Measurements from ENCODE around the gene COMMD4.
A peak's percentile ranks its signal among the peaks of the same experiment; 100 is the strongest.
"Not testable (repeated sequence)": the region's sequence is repeated elsewhere in the genome, so short reads cannot be mapped to it uniquely, and the experiment has no call there.

The COMMD4 gene

GRCh38 chr15:75338661-75339240 lies 2.9 kb downstream of the COMMD4 start:
- no peak for DNase-seq (ENCODE audit: low read depth)
- TF ChIP-seq, protein P1, sequence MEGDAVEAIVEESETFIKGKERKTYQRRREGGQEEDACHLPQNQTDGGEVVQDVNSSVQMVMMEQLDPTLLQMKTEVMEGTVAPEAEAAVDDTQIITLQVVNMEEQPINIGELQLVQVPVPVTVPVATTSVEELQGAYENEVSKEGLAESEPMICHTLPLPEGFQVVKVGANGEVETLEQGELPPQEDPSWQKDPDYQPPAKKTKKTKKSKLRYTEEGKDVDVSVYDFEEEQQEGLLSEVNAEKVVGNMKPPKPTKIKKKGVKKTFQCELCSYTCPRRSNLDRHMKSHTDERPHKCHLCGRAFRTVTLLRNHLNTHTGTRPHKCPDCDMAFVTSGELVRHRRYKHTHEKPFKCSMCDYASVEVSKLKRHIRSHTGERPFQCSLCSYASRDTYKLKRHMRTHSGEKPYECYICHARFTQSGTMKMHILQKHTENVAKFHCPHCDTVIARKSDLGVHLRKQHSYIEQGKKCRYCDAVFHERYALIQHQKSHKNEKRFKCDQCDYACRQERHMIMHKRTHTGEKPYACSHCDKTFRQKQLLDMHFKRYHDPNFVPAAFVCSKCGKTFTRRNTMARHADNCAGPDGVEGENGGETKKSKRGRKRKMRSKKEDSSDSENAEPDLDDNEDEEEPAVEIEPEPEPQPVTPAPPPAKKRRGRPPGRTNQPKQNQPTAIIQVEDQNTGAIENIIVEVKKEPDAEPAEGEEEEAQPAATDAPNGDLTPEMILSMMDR (conservative IDR thresholded peaks at IDR 0.05; ENCODE audit: low read depth, low read length): no peak
- H3K4me3 ChIP-seq (ENCODE audit: low read depth, low read length): no peak overlapping the region

DNA sequence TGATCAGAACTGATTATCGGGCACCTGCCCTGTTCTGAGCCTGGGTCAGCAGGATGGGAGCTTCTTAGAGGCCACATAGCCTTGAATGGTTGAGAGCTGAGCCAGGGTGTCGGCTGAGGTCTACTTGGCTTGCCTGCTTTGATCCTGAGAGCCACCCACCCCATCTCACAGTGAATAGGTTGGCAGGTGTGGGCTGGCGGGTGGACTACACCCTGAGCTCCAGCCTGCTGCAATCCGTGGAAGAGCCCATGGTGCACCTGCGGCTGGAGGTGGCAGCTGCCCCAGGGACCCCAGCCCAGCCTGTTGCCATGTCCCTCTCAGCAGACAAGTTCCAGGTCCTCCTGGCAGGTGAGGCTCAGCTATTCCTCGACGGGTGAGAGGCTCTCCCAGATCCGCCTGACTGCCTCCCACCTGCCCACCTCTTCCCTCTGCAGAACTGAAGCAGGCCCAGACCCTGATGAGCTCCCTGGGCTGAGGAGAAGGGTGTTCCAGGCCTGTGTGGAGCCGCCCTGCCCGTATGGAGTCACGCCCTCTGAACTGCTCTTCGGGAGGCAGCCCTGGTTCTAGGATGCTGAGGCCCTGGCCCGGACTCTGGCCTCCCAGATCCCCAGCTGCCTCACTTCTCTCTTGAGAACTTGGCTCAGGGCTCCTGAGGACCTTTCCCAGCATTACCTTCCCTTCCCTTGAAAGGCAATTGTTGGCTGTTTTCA lies 3.8 kb downstream of the COMMD4 start:
- TF ChIP-seq, protein P1 (conservative IDR thresholded peaks at IDR 0.05; ENCODE audit: low read depth, low read length): no peak
- no peak overlapping the region for H3K4me3 ChIP-seq (ENCODE audit: low read depth, low read length)
- DNase-seq (ENCODE audit: low read depth): no peak

- DNase-seq (ENCODE audit: low read depth): no peak
- H3K4me3 ChIP-seq (ENCODE audit: low read depth, low read length): no peak overlapping the region
- TF ChIP-seq, protein P1 (conservative IDR thresholded peaks at IDR 0.05; ENCODE audit: low read depth, low read length): no peak
These were observed 6.4 kb downstream of the COMMD4 start for GRCh38 chr15:75342221-75342620.

GRCh38 chr15:75343953-75344352 lies 8.1 kb downstream of the COMMD4 start:
- DNase-seq (ENCODE audit: low read depth): not testable (repeated sequence)

GRCh38 chr15:75346796-75347221 lies 10.9 kb downstream of the COMMD4 start, which contains the start of gene NEIL1:
Gene NEIL1 (plus strand): TSS chr15:75347039. CDS start chr15:75348906, 1,867 bp downstream.
- no peak for DNase-seq (ENCODE audit: low read depth)
- H3K4me3 ChIP-seq (ENCODE audit: low read depth, low read length): peak within 1 kb of the TSS; percentile 71
- TF ChIP-seq, protein P1 (conservative IDR thresholded peaks at IDR 0.05; ENCODE audit: low read depth, low read length): no peak

More at GRCh38 chr15:75343953-75344352, 8.1 kb downstream of the COMMD4 start:
- not testable (repeated sequence) for H3K4me3 ChIP-seq (ENCODE audit: low read depth, low read length)

DNA sequence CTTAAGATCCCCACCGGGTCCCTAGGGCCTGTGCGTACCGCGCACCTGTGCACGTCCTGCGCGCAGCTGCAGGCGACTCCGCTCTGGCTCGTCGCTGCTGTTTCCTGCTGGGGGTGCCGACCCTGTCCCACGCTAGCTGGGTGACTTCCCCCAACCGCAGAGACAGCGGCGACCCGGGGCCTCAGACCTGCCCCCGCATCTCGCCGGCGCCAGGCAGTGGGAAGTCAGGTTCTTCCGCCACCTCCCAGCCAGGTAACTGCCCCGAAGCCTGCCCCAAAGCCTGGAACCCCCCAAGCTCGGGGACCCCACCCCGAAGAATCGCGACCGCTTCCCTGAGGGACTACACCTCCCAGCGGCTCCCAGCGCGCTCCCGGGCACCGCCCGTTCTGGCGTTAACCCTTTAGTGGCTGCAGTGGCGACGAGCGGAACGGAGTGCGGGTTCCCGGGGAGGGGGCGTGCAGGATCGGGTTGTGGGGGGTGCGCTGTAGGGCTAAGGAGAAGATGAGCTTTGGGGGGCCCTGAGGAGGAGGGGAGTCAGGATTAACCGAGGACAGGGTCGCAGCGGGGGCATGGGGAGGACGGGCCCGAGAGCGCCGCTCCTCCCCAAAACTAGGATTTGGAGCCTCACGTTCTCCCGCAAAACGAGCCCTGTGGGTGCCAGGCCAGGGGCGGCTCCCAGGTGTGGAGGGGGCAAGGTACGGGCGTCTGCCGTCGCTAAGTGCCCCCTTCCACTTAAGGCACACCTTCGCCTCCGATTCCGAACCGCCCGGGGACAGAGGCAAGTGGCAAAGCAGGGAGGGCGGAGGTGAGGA lies 11.6 kb downstream of the COMMD4 start:
- TF ChIP-seq, protein P1 (conservative IDR thresholded peaks at IDR 0.05; ENCODE audit: low read depth, low read length): no peak
- peak overlapping the region; percentile 71 for H3K4me3 ChIP-seq (ENCODE audit: low read depth, low read length)
- DNase-seq (ENCODE audit: low read depth): peak; percentile 30

DNA sequence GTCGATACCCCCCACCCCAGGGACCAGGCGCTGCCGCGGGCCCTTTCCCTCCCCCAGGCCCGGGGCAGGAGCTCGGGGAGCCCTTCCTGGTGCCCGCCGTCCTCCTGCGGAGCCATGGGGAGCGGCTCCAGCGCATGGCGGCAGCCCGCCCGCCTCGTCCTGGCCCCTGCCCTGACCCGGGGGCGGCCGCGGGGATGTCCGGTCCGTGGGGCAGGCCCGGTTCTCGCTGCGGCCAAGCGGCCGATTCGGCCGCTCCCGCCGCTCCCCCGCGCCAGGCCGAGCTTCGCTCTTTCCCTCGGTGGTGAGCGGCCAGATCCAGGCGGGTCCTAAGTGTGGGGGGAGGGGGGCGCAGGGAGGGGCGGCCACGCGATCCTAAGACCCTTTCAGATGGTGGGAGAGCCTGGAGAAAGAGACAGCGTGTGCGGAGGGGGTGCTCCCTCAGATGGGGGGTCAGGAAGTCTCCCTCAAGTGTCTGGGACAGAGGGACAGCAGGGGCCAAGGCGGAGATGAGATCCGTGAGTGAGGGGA lies 12.2 kb downstream of the COMMD4 start:
- no peak for DNase-seq (ENCODE audit: low read depth)
- TF ChIP-seq, protein P1 (conservative IDR thresholded peaks at IDR 0.05; ENCODE audit: low read depth, low read length): no peak
- H3K4me3 ChIP-seq (ENCODE audit: low read depth, low read length): peak overlapping the region; percentile 71

All from choroid plexus epithelial cell (primary cell).